GM19467 (cell line): Measurements from ENCODE around the gene USP7.

Source experiments
- ATAC-seq: cut with Tn5 transposase; IDR thresholded peaks from one replicate; pipeline ENCODE4 v1.9.1; 2021; ENCODE audit warnings: mild to moderate bottlenecking, moderate library complexity; ENCODE audit not compliant: unreplicated experiment

USP7 gene

GRCh38 chr16:8904018-8904430 is 59.7 kb downstream of the USP7 start:
- no peak for ATAC-seq

- ATAC-seq: no peak
Measured at GRCh38 chr16:8903004-8903403, 60.7 kb downstream of the USP7 start.

- ATAC-seq: no peak
Measured at GRCh38 chr16:8901320-8901861, 62.3 kb downstream of the USP7 start.

- no peak for ATAC-seq
Measured at GRCh38 chr16:8900343-8900742, 63.4 kb downstream of the USP7 start.

- ATAC-seq: no peak
Measured at GRCh38 chr16:8899709-8900317, 63.9 kb downstream of the USP7 start.

- no peak for ATAC-seq
Measured at GRCh38 chr16:8898660-8899318, 64.9 kb downstream of the USP7 start.

- no peak for ATAC-seq
Measured at GRCh38 chr16:8894736-8895334, 68.9 kb downstream of the USP7 start.

GRCh38 chr16:8893976-8894690 is 69.6 kb downstream of the USP7 start:
- ATAC-seq: no peak

- ATAC-seq: no peak
Measured at GRCh38 chr16:8893426-8893825, 70.3 kb downstream of the USP7 start.

GRCh38 chr16:8892101-8892575 is 71.6 kb downstream of the USP7 start:
- ATAC-seq: peak; percentile 9

- no peak for ATAC-seq
Measured at GRCh38 chr16:8890549-8890921, 73.2 kb downstream of the USP7 start.

- no peak for ATAC-seq
Measured at GRCh38 chr16:8889893-8890548, 73.7 kb downstream of the USP7 start.

GRCh38 chr16:8888951-8889892 is 74.5 kb downstream of the USP7 start:
- ATAC-seq: no peak

- no peak for ATAC-seq
Measured at GRCh38 chr16:8887952-8888560, 75.7 kb downstream of the USP7 start.

- no peak for ATAC-seq
Measured at GRCh38 chr16:8887431-8887765, 76.3 kb downstream of the USP7 start.

GRCh38 chr16:8886593-8887430 is 76.9 kb downstream of the USP7 start:
- ATAC-seq: no peak

GRCh38 chr16:8885674-8886592 is 77.8 kb downstream of the USP7 start:
- no peak for ATAC-seq
